Rectal smooth muscle tissue (tissue), 1 donor: ENCODE measurements around the gene CYTL1.
"Not testable (repeated sequence)": the region's sequence is repeated elsewhere in the genome, so short reads cannot be mapped to it uniquely, and the experiment has no call there.

Source experiments
- H3K27ac ChIP-seq: one replicate; pipeline ENCODE4 v1.7.0; 2013; ENCODE audit warnings: low read depth, low read length, inconsistent platforms
- H3K27me3 ChIP-seq: one replicate; pipeline ENCODE4 v1.7.0; 2013; ENCODE audit warnings: low read length; ENCODE audit not compliant: control insufficient read depth, insufficient read depth
- H3K36me3 ChIP-seq: one replicate; pipeline ENCODE4 v1.7.0; 2013; ENCODE audit warnings: low read length; ENCODE audit not compliant: control insufficient read depth, insufficient read depth
- H3K4me1 ChIP-seq: one replicate; pipeline ENCODE4 v1.7.0; 2013; ENCODE audit warnings: low read length; ENCODE audit not compliant: control insufficient read depth, insufficient read depth
- H3K4me3 ChIP-seq: one replicate; pipeline ENCODE4 v1.7.0; 2013; ENCODE audit warnings: low read length
- H3K9ac ChIP-seq: one replicate; pipeline ENCODE4 v1.7.0; 2013; ENCODE audit warnings: low read length

CYTL1 gene

DNA sequence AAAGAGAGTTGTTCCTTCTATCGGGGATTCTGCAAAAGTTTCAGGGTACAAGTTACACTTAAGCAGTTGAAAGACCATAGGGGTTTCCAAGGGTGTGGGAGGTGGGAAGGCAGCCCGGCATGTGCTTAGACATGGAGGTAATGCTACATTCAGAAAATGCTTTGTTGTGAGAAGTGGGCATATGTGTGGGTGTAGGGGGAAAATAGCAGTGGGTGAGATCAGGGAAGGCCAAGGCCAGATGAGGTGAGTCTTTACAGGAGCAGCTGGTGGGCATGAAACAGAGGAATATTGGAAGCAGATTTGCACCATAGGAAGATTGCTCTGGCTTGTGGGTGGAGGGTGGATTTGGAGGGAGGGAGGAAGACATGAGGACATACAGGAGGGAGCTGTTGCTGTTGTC is 8.3 kb downstream of the CYTL1 start:
- Histone ChIP-seq H3K4me3 (no peak overlapping the region), H3K27ac (no peak overlapping the region), H3K36me3 (no peaks in the 10 kb centered on the region), H3K4me1 (no peaks in the 10 kb centered on the region), H3K27me3 (no peaks in the 10 kb centered on the region), H3K9ac (no peak overlapping the region)

DNA sequence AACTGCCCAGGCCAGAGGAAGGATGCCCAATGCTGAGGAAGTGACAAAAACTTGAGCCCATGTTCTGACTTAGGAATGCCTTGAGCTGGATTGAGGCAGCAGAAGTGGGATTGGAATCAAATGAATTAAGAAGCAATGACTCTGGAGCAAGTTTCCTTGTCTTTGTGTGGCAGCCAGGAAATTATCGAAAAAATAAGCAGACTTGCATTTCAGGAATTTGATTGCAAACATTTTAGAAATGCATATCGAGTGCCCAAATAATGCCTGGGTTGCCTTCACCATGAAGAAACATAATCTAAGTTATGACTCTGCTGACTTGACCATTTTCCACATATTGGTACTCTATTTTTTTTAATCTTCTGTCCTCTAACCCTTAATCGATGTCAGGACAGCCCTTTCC is 9.5 kb downstream of the CYTL1 start:
- Histone ChIP-seq H3K9ac (no peak overlapping the region), H3K27ac (no peak overlapping the region), H3K36me3 (no peaks in the 10 kb centered on the region), H3K4me3 (no peak overlapping the region), H3K27me3 (no peaks in the 10 kb centered on the region), H3K4me1 (no peaks in the 10 kb centered on the region)

DNA sequence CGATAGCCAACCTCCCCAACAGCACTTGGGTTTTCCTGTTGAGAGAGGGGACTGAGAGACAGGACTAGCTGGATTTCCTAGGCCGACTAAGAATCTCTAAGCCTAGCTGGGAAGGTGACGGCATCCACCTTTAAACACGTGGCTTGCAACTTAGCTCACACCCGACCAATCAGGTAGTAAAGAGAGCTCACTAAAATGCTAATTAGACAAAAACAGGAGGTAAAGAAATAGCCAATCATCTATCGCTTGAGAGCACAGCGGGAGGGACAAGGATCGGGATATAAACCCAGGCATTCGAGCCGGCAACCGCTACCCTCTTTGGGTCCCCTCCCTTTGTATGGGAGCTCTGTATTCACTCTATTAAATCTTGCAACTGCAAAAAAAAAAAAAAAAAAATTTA is 12.3 kb downstream of the CYTL1 start:
- H3K27ac ChIP-seq, H3K36me3 ChIP-seq, H3K27me3 ChIP-seq: not testable (repeated sequence)

DNA sequence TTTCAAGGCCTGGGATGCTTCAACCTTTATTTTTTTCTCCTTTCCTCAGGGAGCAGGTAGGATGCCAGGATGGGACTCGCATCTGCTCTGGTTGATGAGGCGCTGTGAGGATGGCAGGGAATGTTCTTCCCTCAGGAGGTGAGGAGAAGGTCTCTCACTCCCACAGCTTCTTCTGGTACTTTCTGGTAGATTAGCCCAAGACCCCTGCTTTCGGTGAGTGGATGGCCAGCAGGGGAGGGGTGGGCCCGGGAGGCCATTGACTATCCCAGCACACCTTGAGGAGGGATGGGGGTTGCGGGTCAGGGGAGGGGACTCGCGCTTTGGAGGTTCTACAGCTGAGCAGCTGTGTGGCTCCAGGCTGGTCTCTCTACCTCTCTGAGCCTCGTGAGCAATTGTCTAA is 14.8 kb downstream of the CYTL1 start:
- no peaks in the 10 kb centered on the region for H3K27me3 ChIP-seq
- H3K9ac ChIP-seq, result no peak overlapping the region

More for the DNA sequence above, 12.3 kb downstream of the CYTL1 start:
- not testable (repeated sequence) for H3K4me1 ChIP-seq, H3K4me3 ChIP-seq, H3K9ac ChIP-seq

DNA sequence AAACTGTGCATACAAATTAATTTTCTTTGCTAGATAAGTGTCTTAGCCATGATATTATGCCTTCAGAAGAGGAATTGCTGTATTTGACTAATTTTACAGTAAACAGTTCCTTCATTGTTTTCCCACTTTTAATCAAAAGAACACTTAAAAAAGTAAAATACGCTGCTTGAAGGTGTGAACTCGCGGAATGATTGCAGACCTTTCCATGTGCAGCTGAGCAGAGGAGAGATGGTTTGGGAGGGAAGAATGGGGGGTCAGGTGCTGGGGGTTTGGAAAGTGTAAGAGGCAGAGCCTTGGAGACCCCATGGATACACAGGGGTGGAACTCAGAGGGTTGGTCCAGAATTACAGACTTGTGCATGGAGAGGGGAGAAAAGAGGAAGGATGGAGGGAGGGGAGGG is 15.3 kb downstream of the CYTL1 start:
- Histone ChIP-seq H3K27me3 (no peaks in the 10 kb centered on the region), H3K36me3 (no peaks in the 10 kb centered on the region), H3K27ac (no peak overlapping the region), H3K4me3 (no peak overlapping the region), H3K9ac (no peak overlapping the region), H3K4me1 (no peaks in the 10 kb centered on the region)

More for the DNA sequence above, 14.8 kb downstream of the CYTL1 start:
- Histone ChIP-seq H3K36me3 (no peaks in the 10 kb centered on the region), H3K4me3 (no peak overlapping the region), H3K27ac (no peak overlapping the region), H3K4me1 (no peaks in the 10 kb centered on the region)

DNA sequence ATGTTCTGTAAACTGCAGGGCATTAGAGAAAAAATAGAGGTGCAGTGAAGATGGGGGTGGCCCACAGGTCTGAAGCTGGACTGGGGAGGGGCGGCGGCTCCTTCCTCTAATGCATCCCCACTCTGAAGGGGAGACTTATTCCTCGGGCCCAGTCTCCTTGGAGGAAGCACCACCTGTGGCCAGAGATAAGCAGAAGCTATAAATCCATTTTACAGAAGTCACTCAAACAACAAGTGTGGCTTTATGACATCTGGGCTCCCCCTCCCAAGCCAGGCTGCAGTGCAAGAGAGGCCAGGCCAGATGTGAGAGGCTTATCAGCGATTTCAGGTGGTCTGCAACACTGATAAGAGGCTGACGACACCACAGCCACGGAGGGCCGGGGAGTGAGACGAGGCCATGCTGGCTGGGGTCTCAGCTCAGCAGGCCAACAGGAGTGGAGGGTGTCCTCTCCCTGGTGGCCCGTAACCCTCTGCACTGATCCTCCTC is 15.8 kb downstream of the CYTL1 start:
- no peaks in the 10 kb centered on the region for H3K27me3 ChIP-seq
- no peaks in the 10 kb centered on the region for H3K4me1 ChIP-seq
- H3K27ac ChIP-seq, result no peak overlapping the region
- no peak overlapping the region for H3K9ac ChIP-seq
- H3K4me3 ChIP-seq, result no peak overlapping the region
- no peaks in the 10 kb centered on the region for H3K36me3 ChIP-seq

DNA sequence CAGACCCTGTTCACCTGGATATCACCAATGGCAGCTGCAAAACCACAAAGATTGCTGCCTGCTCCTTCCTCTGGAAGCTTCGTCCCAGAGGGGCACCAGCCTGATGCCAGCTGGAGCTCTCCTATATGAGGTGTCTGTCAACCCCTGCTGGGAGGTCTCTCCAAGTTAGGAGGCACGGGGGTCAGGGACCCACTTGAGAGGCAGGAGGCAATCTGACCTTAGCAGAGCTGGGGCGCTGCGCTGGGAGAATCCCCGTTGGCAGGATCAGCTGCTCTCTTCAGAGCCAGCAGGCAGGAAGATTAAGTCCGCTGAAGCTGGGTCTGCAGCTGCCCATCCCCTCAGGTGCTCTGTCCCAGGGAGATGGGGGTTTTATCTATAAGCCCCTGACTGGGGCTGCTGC is 17.6 kb downstream of the CYTL1 start:
- H3K27me3 ChIP-seq, H3K36me3 ChIP-seq, H3K27ac ChIP-seq, H3K9ac ChIP-seq, H3K4me1 ChIP-seq, H3K4me3 ChIP-seq: not testable (repeated sequence)

DNA sequence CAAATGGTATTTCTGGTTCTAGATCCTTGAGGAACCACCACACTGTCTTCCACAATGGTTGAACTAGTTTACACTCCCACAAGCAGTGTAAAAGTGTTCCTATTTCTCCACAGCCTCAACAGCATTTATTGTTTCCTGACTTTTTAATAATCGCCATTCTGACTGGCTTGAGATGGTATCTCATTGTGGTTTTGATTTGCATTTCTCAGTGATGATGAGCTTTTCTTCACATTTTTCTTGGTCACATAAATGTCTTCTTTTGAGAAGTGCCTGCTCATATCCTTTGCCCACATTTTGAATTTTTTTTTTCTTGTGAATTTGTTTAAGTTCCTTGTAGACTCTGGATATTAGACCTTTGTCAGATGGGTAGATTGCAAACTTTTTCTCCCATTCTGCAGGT is 22.3 kb downstream of the CYTL1 start:
- H3K4me1 ChIP-seq, H3K9ac ChIP-seq, H3K27me3 ChIP-seq, H3K4me3 ChIP-seq, H3K36me3 ChIP-seq, H3K27ac ChIP-seq: not testable (repeated sequence)

DNA sequence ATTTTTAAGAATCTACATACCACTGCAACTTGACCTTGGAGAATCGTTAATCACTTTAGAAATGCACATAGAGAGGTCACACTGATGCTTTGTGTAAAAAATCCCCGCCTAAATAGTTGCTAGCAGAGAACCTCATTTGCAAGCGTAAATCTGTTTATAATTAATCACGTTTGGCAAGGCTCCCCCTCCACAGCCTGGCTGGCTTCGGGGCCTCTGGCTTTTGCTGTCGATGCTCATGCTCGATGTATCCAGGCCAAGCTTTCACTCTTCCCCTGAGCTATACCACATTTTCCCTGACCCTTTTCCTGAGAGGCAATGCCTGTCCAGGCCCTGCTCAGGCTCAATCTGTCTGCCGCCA is 23.4 kb downstream of the CYTL1 start:
- Histone ChIP-seq H3K4me1 (peaks cover 15% of the 10 kb centered on the region), H3K9ac (no peak overlapping the region), H3K4me3 (no peak overlapping the region), H3K27me3 (no peaks in the 10 kb centered on the region), H3K27ac (no peak overlapping the region), H3K36me3 (no peaks in the 10 kb centered on the region)

DNA sequence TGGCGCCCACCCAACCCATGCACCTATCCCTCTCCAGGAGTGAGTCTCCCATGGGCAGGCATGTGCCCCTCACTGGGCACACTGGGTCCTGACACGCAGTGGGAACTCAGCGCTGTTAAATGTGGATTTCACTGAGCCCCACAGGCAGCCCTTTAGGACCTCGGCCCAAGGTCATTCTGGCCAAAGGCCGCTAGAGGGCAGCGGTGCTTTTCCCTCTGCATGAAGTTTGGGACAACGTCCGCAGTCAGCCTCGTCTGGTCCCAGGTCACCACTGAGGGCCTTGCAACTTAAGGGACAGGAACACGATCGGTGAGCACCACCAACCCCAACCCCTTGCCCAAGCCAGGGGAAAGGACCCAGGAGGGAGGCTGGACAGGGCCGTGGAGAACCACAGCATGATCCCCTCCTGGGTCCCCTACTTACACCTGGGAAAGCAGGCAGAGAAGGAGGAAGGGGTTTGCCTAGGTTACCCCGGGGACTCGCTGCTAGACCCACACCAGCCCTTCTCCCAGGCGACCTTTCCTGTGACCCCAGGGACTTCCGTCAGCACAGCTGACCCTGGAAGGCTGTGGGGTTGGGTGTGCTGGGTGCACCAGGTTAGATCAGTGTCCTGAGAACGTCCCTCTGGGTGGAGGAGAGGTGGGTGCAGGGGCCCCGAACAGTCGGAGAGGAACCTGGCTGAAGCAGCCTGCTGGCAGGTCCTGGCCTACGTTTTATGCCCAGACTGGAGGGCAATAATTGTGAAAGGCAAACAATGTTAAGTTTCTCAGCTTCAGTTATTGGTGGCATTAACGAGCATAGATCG is 24.0 kb downstream of the CYTL1 start:
- H3K27ac ChIP-seq, result no peak overlapping the region
- H3K4me3 ChIP-seq, result no peak overlapping the region
- no peaks in the 10 kb centered on the region for H3K36me3 ChIP-seq
- peaks cover 21% of the 10 kb centered on the region for H3K4me1 ChIP-seq
- no peak overlapping the region for H3K9ac ChIP-seq
- H3K27me3 ChIP-seq, result no peaks in the 10 kb centered on the region

DNA sequence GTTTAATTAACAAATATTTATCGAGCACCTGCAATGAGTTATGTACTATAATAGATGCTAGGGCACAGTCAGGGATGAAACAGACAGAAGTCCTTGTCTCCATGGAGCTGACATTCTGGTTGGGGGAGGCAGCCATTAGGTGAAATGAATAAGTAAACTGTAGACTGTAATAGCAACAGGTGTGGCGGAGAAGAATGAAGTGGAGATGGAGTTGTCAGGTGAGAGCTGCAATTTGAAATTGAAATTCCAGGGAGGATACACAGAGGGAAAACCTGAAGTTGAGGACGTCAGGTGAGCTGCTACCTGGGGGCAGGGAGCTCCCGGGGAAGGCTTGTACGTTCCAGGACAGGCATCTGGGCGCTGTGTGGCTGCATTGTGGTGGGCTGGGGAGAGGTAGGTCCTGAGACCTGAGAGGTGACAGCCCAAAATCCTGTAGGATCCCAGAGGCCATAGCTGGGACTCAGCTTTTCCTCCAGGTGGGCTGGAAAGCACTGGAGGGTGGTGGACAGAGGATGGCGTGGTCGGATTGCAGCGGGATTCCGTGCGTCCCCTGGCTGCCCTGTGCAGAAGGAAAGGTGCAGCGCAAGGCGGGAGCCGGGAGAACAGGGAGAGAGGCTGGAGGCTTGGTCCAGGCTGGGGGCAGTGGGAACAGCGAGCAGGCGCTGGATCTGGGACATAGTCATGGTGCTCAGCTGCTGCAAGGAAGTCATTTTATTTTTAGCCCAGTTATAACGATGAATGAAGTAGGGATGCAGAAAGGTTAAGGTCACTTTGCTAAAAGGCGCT is 24.8 kb downstream of the CYTL1 start:
- no peak overlapping the region for H3K27ac ChIP-seq
- H3K4me1 ChIP-seq, result peaks cover 22% of the 10 kb centered on the region
- no peak overlapping the region for H3K9ac ChIP-seq
- no peaks in the 10 kb centered on the region for H3K36me3 ChIP-seq
- no peak overlapping the region for H3K4me3 ChIP-seq
- H3K27me3 ChIP-seq, result no peaks in the 10 kb centered on the region

DNA sequence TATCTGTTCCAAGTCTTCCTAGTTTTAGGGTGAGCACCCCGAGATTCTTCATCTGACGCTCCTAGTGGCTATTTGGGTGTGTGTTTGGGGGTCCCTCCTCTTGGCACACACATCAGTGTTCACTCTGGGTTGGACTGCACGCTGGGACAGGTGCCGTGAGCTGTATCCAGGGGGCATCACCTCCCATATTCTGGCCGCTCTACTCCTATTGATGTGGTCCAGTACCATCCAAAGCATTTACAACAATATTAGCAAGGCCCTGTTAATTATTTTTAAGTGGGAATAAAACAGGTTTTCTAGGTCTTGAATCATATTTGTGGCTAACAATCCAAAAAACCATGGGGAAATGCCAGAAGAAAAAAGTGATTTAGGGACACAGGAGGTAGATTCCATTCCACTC is 26.4 kb downstream of the CYTL1 start:
- Histone ChIP-seq H3K4me1 (peaks cover 22% of the 10 kb centered on the region), H3K27ac (no peak overlapping the region), H3K27me3 (no peaks in the 10 kb centered on the region)

More for the DNA sequence above, 26.4 kb downstream of the CYTL1 start:
- H3K4me3 ChIP-seq, result no peak overlapping the region
- no peak overlapping the region for H3K9ac ChIP-seq
- H3K36me3 ChIP-seq, result no peaks in the 10 kb centered on the region
